OCI-LY1 (cell line): ENCODE measurements around the gene FOXC2.

Experiments used
- H2AFZ ChIP-seq: fragments of 200-600 bp; sonication (generic), shearing (Covaris generic); 2 replicates; pipeline ENCODE4 v1.6.0; 2014; ENCODE audit warnings: antibody characterized with exemption, mild to moderate bottlenecking, low read length
- H3F3A ChIP-seq: fragments of 200-600 bp; sonication (generic), shearing (Covaris generic); 2 replicates; pipeline ENCODE4 v1.6.0; 2014; ENCODE audit warnings: mild to moderate bottlenecking, antibody characterized with exemption, low read length, moderate library complexity; ENCODE audit not compliant: insufficient read depth
- H3K27ac ChIP-seq: fragments of 200-600 bp; sonication (generic); 2 replicates; pipeline ENCODE4 v1.5.1; 2014; ENCODE audit warnings: low read length, mixed run types, mild to moderate bottlenecking, low read depth; ENCODE audit not compliant: poor library complexity, severe bottlenecking
- H3K27me3 ChIP-seq: fragments of 200-600 bp; sonication (generic); 2 replicates; pipeline ENCODE4 v1.6.0; 2014; ENCODE audit warnings: antibody characterized with exemption, mild to moderate bottlenecking, low read length, moderate library complexity; ENCODE audit not compliant: insufficient read depth
- H3K36me3 ChIP-seq: fragments of 200-600 bp; sonication (generic); 2 replicates; pipeline ENCODE4 v1.6.1; 2014; ENCODE audit warnings: mild to moderate bottlenecking, antibody characterized with exemption, low read length, moderate library complexity, mixed read lengths; ENCODE audit not compliant: insufficient read depth
- H3K4me1 ChIP-seq: fragments of 200-600 bp; sonication (generic); 2 replicates; pipeline ENCODE4 v1.5.1; 2014; ENCODE audit warnings: mild to moderate bottlenecking, low read length, moderate library complexity; ENCODE audit not compliant: insufficient read depth, severe bottlenecking
- H3K4me2 ChIP-seq: fragments of 200-600 bp; sonication (generic), shearing (Covaris generic); 2 replicates; pipeline ENCODE4 v1.6.1; 2014; ENCODE audit warnings: low read length
- H3K4me3 ChIP-seq: fragments of 200-600 bp; sonication (generic); 2 replicates; pipeline ENCODE4 v1.5.1; 2014; ENCODE audit warnings: low read length, low read depth, mild to moderate bottlenecking, mixed read lengths; ENCODE audit not compliant: poor library complexity, severe bottlenecking
- H3K79me2 ChIP-seq: fragments of 200-600 bp; shearing (Covaris generic); 2 replicates; pipeline ENCODE4 v1.6.1; 2016; ENCODE audit warnings: mixed run types, low read length, mixed read lengths; ENCODE audit not compliant: insufficient read depth
- H3K9ac ChIP-seq: fragments of 200-600 bp; sonication (generic), shearing (Covaris generic); 2 replicates; pipeline ENCODE4 v1.6.1; 2014; ENCODE audit warnings: mild to moderate bottlenecking, low read length, mixed read lengths
- H3K9me2 ChIP-seq: fragments of 200-600 bp; sonication (generic), shearing (Covaris generic); 2 replicates; pipeline ENCODE4 v1.6.1; 2014; ENCODE audit warnings: low read depth, mild to moderate bottlenecking, low read length, mixed read lengths
- H3K9me3 ChIP-seq: fragments of 200-600 bp; shearing (Covaris generic); 2 replicates; pipeline ENCODE4 v1.6.1; 2014; ENCODE audit warnings: low read length, mixed read lengths
- H4K20me1 ChIP-seq: fragments of 200-600 bp; sonication (generic), shearing (Covaris generic); 2 replicates; pipeline ENCODE4 v1.6.0; 2016; ENCODE audit warnings: mild to moderate bottlenecking, low read length; ENCODE audit not compliant: insufficient read depth
- EZH2 ChIP-seq: fragments of 200-600 bp; sonication (generic), shearing (Covaris generic); IDR thresholded peaks from 2 replicates; pipeline ENCODE4 v1.8.0; 2017; ENCODE audit warnings: borderline replicate concordance, mixed run types, mild to moderate bottlenecking, antibody characterized with exemption, low read length, moderate library complexity, mixed read lengths
- TF ChIP-seq, protein P1 (sequence below): fragments of 200-600 bp; sonication (generic), shearing (Covaris generic); IDR thresholded peaks from 2 replicates; pipeline ENCODE4 v1.5.1; 2017; ENCODE audit warnings: mild to moderate bottlenecking, antibody characterized with exemption, low read length, moderate library complexity, mixed read lengths

FOXC2 gene

DNA sequence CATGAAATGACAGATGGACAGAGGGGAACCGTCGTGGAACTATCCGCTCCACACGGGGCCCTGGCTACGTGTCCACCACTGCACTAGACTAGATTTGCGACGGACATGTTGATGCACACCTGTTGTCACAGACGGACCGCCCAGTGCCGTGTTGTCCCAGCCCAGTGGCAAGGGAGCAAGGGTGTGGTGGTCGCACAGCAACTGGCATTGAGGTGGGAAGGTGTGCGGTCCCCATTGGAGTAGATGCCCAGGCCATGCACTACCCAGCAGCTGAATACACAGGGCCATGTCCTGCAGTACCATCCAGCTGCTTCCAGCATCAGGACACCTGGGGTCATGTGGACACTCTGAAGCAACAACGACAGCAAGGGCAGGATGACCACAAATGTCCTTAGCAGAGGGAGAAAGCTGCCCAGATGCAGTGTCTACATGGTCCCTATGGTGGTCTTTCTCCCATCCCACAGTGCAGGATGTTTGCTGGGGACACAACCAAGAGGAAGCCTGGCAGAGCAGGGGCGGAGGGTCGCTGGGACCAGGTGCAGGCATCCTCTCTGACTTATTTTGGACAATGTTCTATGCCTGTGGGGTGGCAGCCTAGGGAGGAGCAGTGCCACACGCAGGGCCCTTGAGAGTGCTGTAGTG, 47.5 kb upstream of the FOXC2 start:
- Histone ChIP-seq H3F3A (no peaks in the 10 kb centered on the region), H2AFZ (no peak overlapping the region), H3K9me3 (no peaks in the 10 kb centered on the region), H3K4me3 (no peak overlapping the region), H3K4me2 (no peak overlapping the region), H3K9ac (no peak overlapping the region), H3K36me3 (no peaks in the 10 kb centered on the region), H3K79me2 (no peaks in the 10 kb centered on the region), H3K9me2 (no peaks in the 10 kb centered on the region), H3K27me3 (no peaks in the 10 kb centered on the region; the same call in 1 of the 2 replicates), H3K27ac (no peak overlapping the region), H4K20me1 (no peaks in the 10 kb centered on the region), H3K4me1 (no peaks in the 10 kb centered on the region)
- TF ChIP-seq EZH2: no peak
- TF ChIP-seq, protein P1, sequence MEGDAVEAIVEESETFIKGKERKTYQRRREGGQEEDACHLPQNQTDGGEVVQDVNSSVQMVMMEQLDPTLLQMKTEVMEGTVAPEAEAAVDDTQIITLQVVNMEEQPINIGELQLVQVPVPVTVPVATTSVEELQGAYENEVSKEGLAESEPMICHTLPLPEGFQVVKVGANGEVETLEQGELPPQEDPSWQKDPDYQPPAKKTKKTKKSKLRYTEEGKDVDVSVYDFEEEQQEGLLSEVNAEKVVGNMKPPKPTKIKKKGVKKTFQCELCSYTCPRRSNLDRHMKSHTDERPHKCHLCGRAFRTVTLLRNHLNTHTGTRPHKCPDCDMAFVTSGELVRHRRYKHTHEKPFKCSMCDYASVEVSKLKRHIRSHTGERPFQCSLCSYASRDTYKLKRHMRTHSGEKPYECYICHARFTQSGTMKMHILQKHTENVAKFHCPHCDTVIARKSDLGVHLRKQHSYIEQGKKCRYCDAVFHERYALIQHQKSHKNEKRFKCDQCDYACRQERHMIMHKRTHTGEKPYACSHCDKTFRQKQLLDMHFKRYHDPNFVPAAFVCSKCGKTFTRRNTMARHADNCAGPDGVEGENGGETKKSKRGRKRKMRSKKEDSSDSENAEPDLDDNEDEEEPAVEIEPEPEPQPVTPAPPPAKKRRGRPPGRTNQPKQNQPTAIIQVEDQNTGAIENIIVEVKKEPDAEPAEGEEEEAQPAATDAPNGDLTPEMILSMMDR: no peak

DNA sequence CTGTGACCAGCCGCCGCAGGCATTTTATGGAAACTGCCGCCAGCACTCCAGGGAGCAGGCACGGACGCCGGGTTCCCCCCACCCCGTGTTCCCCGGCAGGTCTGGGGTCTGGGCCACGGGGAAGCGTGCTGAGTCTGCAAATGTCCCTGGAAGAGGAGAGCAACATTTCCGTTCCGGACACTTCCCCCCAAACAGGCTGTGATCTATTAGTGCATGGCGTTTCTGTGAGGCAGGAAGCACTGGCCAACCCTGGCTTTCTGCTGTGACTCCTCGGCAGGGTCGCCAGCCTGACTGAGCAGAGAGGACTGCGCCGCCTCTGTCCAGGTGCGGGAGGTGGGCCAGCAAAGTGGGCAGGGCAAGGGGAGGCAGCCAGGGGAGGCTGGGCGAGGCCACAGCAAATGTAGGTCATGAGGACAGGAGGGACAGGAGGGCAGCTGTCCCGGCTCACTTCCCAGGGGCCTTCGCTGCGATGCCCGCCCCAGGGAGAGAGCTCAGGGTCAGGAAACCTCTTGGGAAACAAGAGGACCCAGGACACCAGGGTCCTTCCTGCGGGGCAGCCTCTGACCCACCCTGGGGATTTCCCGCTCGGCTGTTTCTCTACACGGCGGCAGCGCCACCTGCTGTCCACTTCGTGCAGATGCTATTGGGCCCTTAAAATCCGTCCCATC, 46.8 kb upstream of the FOXC2 start:
- no peaks in the 10 kb centered on the region for H3K4me1 ChIP-seq
- no peaks in the 10 kb centered on the region for H3K9me2 ChIP-seq
- no peaks in the 10 kb centered on the region for H3F3A ChIP-seq
- no peak overlapping the region for H3K27ac ChIP-seq
- no peak overlapping the region for H2AFZ ChIP-seq
- no peaks in the 10 kb centered on the region for H3K79me2 ChIP-seq
- H3K9ac ChIP-seq: no peak overlapping the region
- no peaks in the 10 kb centered on the region for H3K36me3 ChIP-seq
- no peak overlapping the region for H3K4me3 ChIP-seq
- no peak overlapping the region for H3K4me2 ChIP-seq
- H3K9me3 ChIP-seq: no peaks in the 10 kb centered on the region
- H4K20me1 ChIP-seq: no peaks in the 10 kb centered on the region
- TF ChIP-seq EZH2: no peak
- TF ChIP-seq, protein P1: peak; percentile 86
- H3K27me3 ChIP-seq: no peaks in the 10 kb centered on the region; the same call in 1 of the 2 replicates

DNA sequence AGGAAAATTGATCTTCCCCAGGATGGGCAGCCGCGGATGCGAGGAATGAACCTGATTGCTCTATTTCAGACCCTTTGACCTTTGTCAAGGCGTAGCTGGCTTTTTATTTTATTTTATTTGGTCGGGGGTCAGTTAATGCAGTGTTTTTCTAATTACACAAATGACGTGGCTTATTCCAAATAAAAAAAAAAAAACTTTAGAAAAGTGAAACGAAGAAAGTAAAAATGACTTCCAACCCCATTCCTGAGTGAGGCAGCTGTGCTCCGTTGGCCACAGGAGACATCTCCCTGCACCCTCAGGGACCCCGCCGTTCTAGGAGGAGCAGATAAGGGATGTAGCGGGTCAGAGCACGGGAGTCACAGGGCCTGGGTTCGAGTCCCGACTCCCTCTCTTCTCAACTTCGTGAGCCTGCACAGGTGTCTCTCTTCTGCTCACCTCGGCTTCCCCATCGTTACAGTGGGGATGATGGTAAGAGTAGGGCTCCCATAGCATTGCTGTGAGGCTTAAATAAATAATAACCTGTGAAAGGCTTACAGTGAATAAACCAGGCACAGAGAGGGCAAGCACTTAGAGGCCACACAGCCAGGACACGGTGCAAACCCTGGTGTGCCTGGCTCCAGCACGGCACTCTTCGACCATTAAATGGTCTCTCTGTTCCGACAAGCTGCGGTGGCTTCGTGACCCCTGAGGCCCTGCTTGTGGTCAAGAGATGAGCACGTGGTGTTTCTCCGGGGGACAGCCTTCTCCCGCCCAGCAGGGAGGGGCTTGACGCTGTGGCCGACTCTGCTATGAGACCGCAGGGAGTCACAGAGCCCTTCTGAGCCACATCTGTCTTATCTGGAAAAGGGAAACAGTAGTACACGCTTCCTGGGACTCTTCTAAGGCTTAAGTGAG, 46.1 kb upstream of the FOXC2 start:
- no peak overlapping the region for H3K4me2 ChIP-seq
- H3K27me3 ChIP-seq: no peaks in the 10 kb centered on the region; the same call in 1 of the 2 replicates
- H3K4me1 ChIP-seq: no peaks in the 10 kb centered on the region
- no peak overlapping the region for H2AFZ ChIP-seq
- H3K79me2 ChIP-seq: no peaks in the 10 kb centered on the region
- no peaks in the 10 kb centered on the region for H4K20me1 ChIP-seq
- H3K27ac ChIP-seq: no peak overlapping the region
- H3K9me3 ChIP-seq: no peaks in the 10 kb centered on the region
- no peak for TF ChIP-seq EZH2
- TF ChIP-seq, protein P1: no peak; the same call in none of the 2 replicates
- no peak overlapping the region for H3K4me3 ChIP-seq
- H3K36me3 ChIP-seq: no peaks in the 10 kb centered on the region
- H3K9ac ChIP-seq: no peak overlapping the region
- H3K9me2 ChIP-seq: no peaks in the 10 kb centered on the region
- H3F3A ChIP-seq: no peaks in the 10 kb centered on the region
